OCI-LY1 (cell line): ENCODE data around the gene LPCAT2.

Source experiments
- CTCF ChIP-seq: fragments of 200-600 bp; sonication (generic), shearing (Covaris generic); IDR thresholded peaks from 2 replicates; pipeline ENCODE4 v1.5.1; 2017; ENCODE audit warnings: mild to moderate bottlenecking, antibody characterized with exemption, low read length, moderate library complexity, mixed read lengths
- EZH2 ChIP-seq: fragments of 200-600 bp; sonication (generic), shearing (Covaris generic); IDR thresholded peaks from 2 replicates; pipeline ENCODE4 v1.8.0; 2017; ENCODE audit warnings: borderline replicate concordance, mixed run types, mild to moderate bottlenecking, antibody characterized with exemption, low read length, moderate library complexity, mixed read lengths

- TF ChIP-seq EZH2 (no peak), CTCF (no peak)
Measured at GRCh38 chr16:55499281-55499680, 9.6 kb upstream of the LPCAT2 start.
